Coronary artery (tissue), 2 donors: ENCODE data around the gene TFF3.

Experiments used
- DNase-seq: peaks from one replicate; pipeline ENCODE4 v3.0.0-alpha.2; 2017; ENCODE audit warnings: low spot score
- H3K27ac ChIP-seq, 2 donors: fragments of 200-600 bp; sonication (generic); one replicate each; pipeline ENCODE4 v1.5.1; 2016 to 2019
- H3K4me3 ChIP-seq: fragments of 200-600 bp; sonication (generic); 2 replicates; pipeline ENCODE4 v1.5.1; 2016; ENCODE audit warnings: mild to moderate bottlenecking, moderate library complexity
- CTCF ChIP-seq: fragments of 200-600 bp; sonication (generic); IDR thresholded peaks from one replicate; pipeline ENCODE4 v1.5.1; 2019; ENCODE audit warnings: antibody characterized with exemption

TFF3 gene

GRCh38 chr21:42314616-42315295, 453 bp downstream of the TFF3 start:
- peak; percentile 24 for DNase-seq
- no peak for TF ChIP-seq CTCF
- H3K27ac ChIP-seq: no peak overlapping the region
- H3K4me3 ChIP-seq: no peak overlapping the region

- peak; percentile 71 for DNase-seq
- no peak overlapping the region for H3K4me3 ChIP-seq
- TF ChIP-seq CTCF: no peak
- no peak overlapping the region for H3K27ac ChIP-seq
Measured at GRCh38 chr21:42313501-42313969, 1.7 kb downstream of the TFF3 start.

- H3K27ac ChIP-seq: no peak overlapping the region
- no peak for TF ChIP-seq CTCF
Measured at GRCh38 chr21:42312626-42313104, 2.5 kb downstream of the TFF3 start.

GRCh38 chr21:42311816-42312625, 3.2 kb downstream of the TFF3 start:
- TF ChIP-seq CTCF: no peak
- Histone ChIP-seq H3K4me3 (no peak overlapping the region), H3K27ac (no peak overlapping the region)
- DNase-seq: peak; percentile 71

More at GRCh38 chr21:42312626-42313104, 2.5 kb downstream of the TFF3 start:
- peak; percentile 54 for DNase-seq
- H3K4me3 ChIP-seq: no peak overlapping the region

GRCh38 chr21:42311160-42311559, 4.0 kb downstream of the TFF3 start:
- peak; percentile 24 for DNase-seq
- H3K4me3 ChIP-seq: no peak overlapping the region
- no peak for TF ChIP-seq CTCF
- H3K27ac ChIP-seq: no peak overlapping the region

GRCh38 chr21:42310411-42311001, 4.7 kb downstream of the TFF3 start:
- no peak for TF ChIP-seq CTCF
- no peak overlapping the region for H3K4me3 ChIP-seq
- DNase-seq: peak; percentile 62
- H3K27ac ChIP-seq: no peak overlapping the region
